Lower leg skin (tissue), 3 donors: ENCODE results near the gene BFSP1.

Experiments used
- POLR2A ChIP-seq, 2 donors: fragments of 450-650 bp; IDR thresholded peaks; one replicate each; pipeline ENCODE4 v1.6.1; 2016 to 2017; ENCODE audit warnings: antibody characterized with exemption in 2 of 2, mild to moderate bottlenecking in 1 of 2, moderate library complexity in 1 of 2
- TF ChIP-seq, protein P1 (sequence below), 3 donors: fragments of 450-650 bp; IDR thresholded peaks; one replicate each; pipeline ENCODE4 v1.5.1; 2016; ENCODE audit warnings: antibody characterized with exemption in 3 of 3, mild to moderate bottlenecking in 3 of 3, moderate library complexity in 2 of 3

GRCh38 chr20:17480696-17481095 is 50.5 kb downstream of the BFSP1 start:
- TF ChIP-seq, protein P1, sequence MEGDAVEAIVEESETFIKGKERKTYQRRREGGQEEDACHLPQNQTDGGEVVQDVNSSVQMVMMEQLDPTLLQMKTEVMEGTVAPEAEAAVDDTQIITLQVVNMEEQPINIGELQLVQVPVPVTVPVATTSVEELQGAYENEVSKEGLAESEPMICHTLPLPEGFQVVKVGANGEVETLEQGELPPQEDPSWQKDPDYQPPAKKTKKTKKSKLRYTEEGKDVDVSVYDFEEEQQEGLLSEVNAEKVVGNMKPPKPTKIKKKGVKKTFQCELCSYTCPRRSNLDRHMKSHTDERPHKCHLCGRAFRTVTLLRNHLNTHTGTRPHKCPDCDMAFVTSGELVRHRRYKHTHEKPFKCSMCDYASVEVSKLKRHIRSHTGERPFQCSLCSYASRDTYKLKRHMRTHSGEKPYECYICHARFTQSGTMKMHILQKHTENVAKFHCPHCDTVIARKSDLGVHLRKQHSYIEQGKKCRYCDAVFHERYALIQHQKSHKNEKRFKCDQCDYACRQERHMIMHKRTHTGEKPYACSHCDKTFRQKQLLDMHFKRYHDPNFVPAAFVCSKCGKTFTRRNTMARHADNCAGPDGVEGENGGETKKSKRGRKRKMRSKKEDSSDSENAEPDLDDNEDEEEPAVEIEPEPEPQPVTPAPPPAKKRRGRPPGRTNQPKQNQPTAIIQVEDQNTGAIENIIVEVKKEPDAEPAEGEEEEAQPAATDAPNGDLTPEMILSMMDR (IDR thresholded peaks at IDR 0.05): no peak
- no peak for TF ChIP-seq POLR2A (IDR thresholded peaks at IDR 0.05)
